ENCODE measurements around the gene SMIM41. TPM values are rescaled to one million over a fixed set of nuclear protein-coding genes. Genes with fewer than 3 reads are reported as not detected.

Gene SMIM41
- total and polyA plus RNA-seq, 10 of the 15 experiments (the other 5 are each of a cell fraction or from before 2014, with no cell fraction given), result not detected

DNA sequence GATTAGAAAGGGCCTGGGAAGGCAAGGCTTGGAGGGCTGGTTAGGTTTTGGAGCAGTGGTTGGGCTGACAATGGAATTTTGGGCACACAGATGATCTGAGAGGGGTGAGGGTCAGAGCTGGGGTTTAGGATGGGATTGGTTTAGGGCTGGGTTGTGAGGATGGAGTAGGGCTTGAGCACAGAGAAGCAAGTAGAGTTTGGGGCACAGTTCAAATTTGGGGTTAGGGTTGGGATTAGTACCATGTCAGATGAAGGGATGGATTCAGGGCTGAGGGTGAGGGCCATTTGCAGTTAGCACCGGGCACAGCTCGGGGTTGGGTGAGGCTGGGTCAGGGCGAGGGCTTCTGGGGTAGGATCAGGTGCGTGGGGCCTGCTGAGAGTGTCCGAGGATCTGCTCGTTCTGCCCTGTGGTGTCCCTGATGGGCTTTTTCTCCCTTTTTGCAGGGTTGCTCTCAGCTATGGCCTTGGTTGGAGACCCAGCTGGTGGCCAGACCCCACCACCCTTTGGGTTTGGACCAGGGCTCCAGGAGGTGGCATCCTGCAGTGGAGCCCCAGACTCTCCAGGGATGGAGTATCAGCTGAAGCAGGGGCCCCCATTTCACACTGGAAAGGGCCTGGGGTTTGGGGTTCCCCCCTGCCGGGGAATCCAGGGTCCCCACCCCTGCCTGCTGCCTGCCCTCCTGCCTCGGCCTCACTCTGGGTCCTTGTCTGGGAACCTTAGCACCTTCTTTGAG, 66.8 kb downstream of the SMIM41 start (continued):
- TF ChIP-seq KLF5 (IDR thresholded peaks at IDR 0.05; ENCODE audit: partially characterized antibody), result no peak
- TF ChIP-seq, protein P1, sequence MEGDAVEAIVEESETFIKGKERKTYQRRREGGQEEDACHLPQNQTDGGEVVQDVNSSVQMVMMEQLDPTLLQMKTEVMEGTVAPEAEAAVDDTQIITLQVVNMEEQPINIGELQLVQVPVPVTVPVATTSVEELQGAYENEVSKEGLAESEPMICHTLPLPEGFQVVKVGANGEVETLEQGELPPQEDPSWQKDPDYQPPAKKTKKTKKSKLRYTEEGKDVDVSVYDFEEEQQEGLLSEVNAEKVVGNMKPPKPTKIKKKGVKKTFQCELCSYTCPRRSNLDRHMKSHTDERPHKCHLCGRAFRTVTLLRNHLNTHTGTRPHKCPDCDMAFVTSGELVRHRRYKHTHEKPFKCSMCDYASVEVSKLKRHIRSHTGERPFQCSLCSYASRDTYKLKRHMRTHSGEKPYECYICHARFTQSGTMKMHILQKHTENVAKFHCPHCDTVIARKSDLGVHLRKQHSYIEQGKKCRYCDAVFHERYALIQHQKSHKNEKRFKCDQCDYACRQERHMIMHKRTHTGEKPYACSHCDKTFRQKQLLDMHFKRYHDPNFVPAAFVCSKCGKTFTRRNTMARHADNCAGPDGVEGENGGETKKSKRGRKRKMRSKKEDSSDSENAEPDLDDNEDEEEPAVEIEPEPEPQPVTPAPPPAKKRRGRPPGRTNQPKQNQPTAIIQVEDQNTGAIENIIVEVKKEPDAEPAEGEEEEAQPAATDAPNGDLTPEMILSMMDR (IDR thresholded peaks at IDR 0.05 in 2 of 3, conservative IDR thresholded peaks at IDR 0.05 in 1 of 3; ENCODE audit: control insufficient read depth in 2 of 3, extremely low read depth in 1 of 3, insufficient read depth in 1 of 3, low read depth in 3 of 3, low read length in 3 of 3), result no peak
- TF ChIP-seq TAF1 (IDR thresholded peaks at IDR 0.05; ENCODE audit: borderline replicate concordance, low read depth, low read length), result no peak
- no peak for TF ChIP-seq TCF7 (IDR thresholded peaks at IDR 0.05; ENCODE audit: borderline replicate concordance)
- no peak for TF ChIP-seq SIX5 (IDR thresholded peaks at IDR 0.05; ENCODE audit: low read depth, low read length, severe bottlenecking)
- no peak for TF ChIP-seq HCFC1 (IDR thresholded peaks at IDR 0.05; ENCODE audit: low read length)
- no peak for TF ChIP-seq ZNF622 (IDR thresholded peaks at IDR 0.05)
- TF ChIP-seq TCF12 (IDR thresholded peaks at IDR 0.05; ENCODE audit: low read depth, low read length), result no peak
- TF ChIP-seq ZBED1 (IDR thresholded peaks at IDR 0.05; ENCODE audit: borderline replicate concordance), result no peak

DNA sequence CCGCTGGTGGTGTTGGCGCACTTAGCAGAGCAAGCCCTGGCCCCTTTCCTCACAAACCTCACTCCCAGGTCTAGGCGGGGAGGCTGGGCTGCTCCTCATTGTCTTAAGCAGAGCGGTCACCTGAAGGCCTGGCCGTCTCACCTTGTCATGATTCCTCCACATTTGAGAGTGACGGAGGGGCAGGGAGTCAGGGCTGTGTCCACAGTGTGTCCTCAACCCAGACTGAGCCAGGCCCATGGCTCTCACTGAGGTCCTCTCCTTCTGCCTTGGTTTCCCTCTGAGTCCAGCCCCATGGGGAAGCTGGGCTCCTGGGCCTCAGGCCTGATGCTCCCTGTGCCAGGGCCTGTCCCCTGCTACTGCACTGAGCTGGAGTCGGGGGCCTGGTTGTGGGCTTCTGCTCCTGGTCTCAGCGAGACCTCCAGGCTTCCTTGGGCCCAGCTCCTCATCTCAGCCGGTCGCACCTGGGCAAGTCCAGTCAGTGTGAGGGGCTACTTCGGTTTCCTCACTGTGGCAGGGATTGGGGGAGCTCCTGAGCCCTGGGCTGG, 67.4 kb downstream of the SMIM41 start:
- Histone ChIP-seq H3K9ac (ENCODE audit: control insufficient read depth, insufficient read depth, low read length) (no peak overlapping the region), H3K4me2 (ENCODE audit: control insufficient read depth, insufficient read depth) (no peak overlapping the region), H4K20me1 (ENCODE audit: control insufficient read depth, insufficient read depth) (no peaks in the 10 kb centered on the region), H3K4me3 (no peak overlapping the region), H3K27ac (ENCODE audit: control insufficient read depth, insufficient read depth) (no peak overlapping the region), H3K27me3 (replicated peaks in 1 of 2; ENCODE audit: control insufficient read depth in 2 of 2, insufficient read depth in 2 of 2, low read length in 1 of 2) (no peaks in the 10 kb centered on the region; a peak in 2 of 4 replicates), H3K79me2 (ENCODE audit: control insufficient read depth, insufficient read depth, low read length) (no peaks in the 10 kb centered on the region), H3K4me1 (ENCODE audit: control insufficient read depth, insufficient read depth, low read length) (no peaks in the 10 kb centered on the region), H3K9me3 (replicated peaks; ENCODE audit: control insufficient read depth, insufficient read depth, low read length) (no peaks in the 10 kb centered on the region), H2AFZ (ENCODE audit: control insufficient read depth, low read depth, low read length) (no peak overlapping the region), H3K36me3 (ENCODE audit: control insufficient read depth in 2 of 2, insufficient read depth in 2 of 2, low read length in 1 of 2) (no peaks in the 10 kb centered on the region)
- BruUV-seq (replicated peaks), result no TSS peak
- in situ Hi-C loops (cut with MboI), result loop anchor here (5.0 kb wide), 1 partner anchor 840 kb away; no protein-coding TSS in a partner anchor
- WGBS (ENCODE audit: insufficient coverage, insufficient replicate concordance, low lambda C conversion rate, missing lambda C conversion rate), result 20% methylated on average over 10 of the region's 11 CpGs
- CTCF ChIA-PET, result interaction anchor here (0.7 to 1.1 kb wide), 2 partner anchors 121 to 739 kb away, joined by 3 to 4 read pairs; no protein-coding TSS in a partner anchor
- intact Hi-C loops (cut with micrococcal nuclease; ENCODE audit: unreplicated experiment), result no loop called here
- POLR2A ChIA-PET, result no interaction called here
- ATAC-seq (no peak), FAIRE-seq (no peak), DNase-seq (ENCODE audit: low read depth, low spot score) (no peak)
- RAD21 ChIA-PET (ENCODE audit: unreplicated experiment), result no interaction called here
- TF ChIP-seq SMC3 (IDR thresholded peaks at IDR 0.05; ENCODE audit: borderline replicate concordance, low read length), result no peak
- no peak for TF ChIP-seq JUND (IDR thresholded peaks at IDR 0.05; ENCODE audit: low read depth, low read length)
- TF ChIP-seq, protein P2, sequence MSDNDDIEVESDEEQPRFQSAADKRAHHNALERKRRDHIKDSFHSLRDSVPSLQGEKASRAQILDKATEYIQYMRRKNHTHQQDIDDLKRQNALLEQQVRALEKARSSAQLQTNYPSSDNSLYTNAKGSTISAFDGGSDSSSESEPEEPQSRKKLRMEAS (IDR thresholded peaks at IDR 0.05; ENCODE audit: low read depth, low read length), result no peak
- no peak for TF ChIP-seq RBBP5 (conservative IDR thresholded peaks at IDR 0.05)
- TF ChIP-seq EGR1 (IDR thresholded peaks at IDR 0.05; ENCODE audit: borderline replicate concordance in 1 of 2, low read depth in 2 of 2, low read length in 2 of 2), result no peak
- SMC1A ChIA-PET (ENCODE audit: uncharacterized antibody, unreplicated experiment), result no interaction called here
